Occipital lobe (tissue), 2 donors: ENCODE data around the gene NME2. TPM values are rescaled to one million over a fixed set of nuclear protein-coding genes. Genes with fewer than 3 reads are reported as not detected.

Experiments used
- DNase-seq: peaks from one replicate; lab custom pipeline; 2025; lab: John Stamatoyannopoulos, UW
- total RNA-seq: library from RNA; depleted of rRNA; stranded (reverse); fragments of >200 nt; gene quantifications from one replicate; pipeline ENCODE4 v1.2.3, GENCODE V29; 2014

NME2 gene
- total RNA-seq, 1 donor from 2014 or later, result 160 TPM

- no peak for DNase-seq
These were observed 34.6 kb downstream of the NME2 start for GRCh38 chr17:51200846-51201245.

GRCh38 chr17:51203838-51204237 is 37.6 kb downstream of the NME2 start:
- no peak for DNase-seq

GRCh38 chr17:51214920-51215319 is 48.7 kb downstream of the NME2 start:
- DNase-seq, result no peak

GRCh38 chr17:51217946-51218345 is 51.7 kb downstream of the NME2 start:
- no peak for DNase-seq

GRCh38 chr17:51221322-51221721 is 55.1 kb downstream of the NME2 start:
- no peak for DNase-seq

Other genes with a start within 250 kb of the NME2 start
- 307 TPM for gene SPAG9, start 45.5 kb upstream of the NME2 start, total RNA-seq
- gene NME1, start 12.9 kb upstream of the NME2 start, total RNA-seq, result 62.2 TPM
- gene MBTD1, start 93.6 kb downstream of the NME2 start, total RNA-seq, result 66.4 TPM
- 51.0 TPM for gene UTP18, start 94.1 kb downstream of the NME2 start, total RNA-seq